ENCODE data around the gene MOSMO. TPM values are rescaled to one million over a fixed set of nuclear protein-coding genes. Genes with fewer than 3 reads are reported as not detected.
"Not testable (repeated sequence)": the region's sequence is repeated elsewhere in the genome, so short reads cannot be mapped to it uniquely, and the experiment has no call there.

MOSMO gene
- total RNA-seq, 1 donor from 2014 or later: 13.4 TPM

DNA sequence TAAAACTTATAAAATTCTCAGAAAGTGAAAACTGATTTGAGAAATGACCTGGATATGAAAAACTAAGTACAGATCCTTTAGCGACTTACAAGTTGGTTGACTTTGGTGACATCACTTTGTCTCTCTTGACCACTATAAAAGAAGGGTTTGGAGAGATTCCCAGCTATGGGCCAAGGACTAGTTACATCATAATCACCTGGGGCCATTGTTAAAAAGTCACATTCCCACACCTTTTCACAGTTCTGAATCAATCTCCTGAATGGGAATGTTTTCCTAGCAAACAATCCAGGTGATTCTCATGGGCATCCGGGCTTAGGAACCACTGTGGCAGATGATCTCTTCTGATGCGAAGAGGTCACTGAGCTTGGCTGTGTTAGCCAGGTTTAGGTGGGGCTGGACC lies 83.8 kb downstream of the MOSMO start:
- DNase-seq (ENCODE audit: low read depth): no peak

GRCh38 chr16:22092143-22092933 lies 84.4 kb downstream of the MOSMO start, which contains the start of gene VWA3A:
TSS of gene VWA3A (plus strand) at chr16:22092541. CDS start at chr16:22092638, 97 bp downstream.
- peak; percentile 60 for DNase-seq (ENCODE audit: low read depth)

DNA sequence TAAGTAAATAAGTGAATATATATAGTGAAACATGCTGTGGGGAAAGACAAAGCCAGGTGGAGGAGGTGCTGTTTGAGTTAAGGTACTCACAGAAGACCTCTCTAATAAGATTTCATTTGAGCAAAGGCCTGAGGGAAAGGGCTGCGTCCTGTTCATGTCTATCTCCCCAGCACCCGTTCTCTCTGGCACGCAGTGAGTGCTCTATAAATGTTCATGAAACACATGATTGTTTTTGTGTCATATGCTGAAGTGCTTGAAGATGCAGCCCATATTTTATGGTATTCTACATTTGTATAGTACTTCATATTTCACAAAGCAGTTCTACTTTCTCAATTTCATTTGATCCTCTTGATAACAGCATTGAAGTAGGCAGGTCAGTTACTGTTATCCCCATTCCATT lies 85.4 kb downstream of the MOSMO start:
- DNase-seq (ENCODE audit: low read depth): no peak

GRCh38 chr16:22093996-22094395 lies 86.1 kb downstream of the MOSMO start:
- DNase-seq (ENCODE audit: low read depth): no peak

DNA sequence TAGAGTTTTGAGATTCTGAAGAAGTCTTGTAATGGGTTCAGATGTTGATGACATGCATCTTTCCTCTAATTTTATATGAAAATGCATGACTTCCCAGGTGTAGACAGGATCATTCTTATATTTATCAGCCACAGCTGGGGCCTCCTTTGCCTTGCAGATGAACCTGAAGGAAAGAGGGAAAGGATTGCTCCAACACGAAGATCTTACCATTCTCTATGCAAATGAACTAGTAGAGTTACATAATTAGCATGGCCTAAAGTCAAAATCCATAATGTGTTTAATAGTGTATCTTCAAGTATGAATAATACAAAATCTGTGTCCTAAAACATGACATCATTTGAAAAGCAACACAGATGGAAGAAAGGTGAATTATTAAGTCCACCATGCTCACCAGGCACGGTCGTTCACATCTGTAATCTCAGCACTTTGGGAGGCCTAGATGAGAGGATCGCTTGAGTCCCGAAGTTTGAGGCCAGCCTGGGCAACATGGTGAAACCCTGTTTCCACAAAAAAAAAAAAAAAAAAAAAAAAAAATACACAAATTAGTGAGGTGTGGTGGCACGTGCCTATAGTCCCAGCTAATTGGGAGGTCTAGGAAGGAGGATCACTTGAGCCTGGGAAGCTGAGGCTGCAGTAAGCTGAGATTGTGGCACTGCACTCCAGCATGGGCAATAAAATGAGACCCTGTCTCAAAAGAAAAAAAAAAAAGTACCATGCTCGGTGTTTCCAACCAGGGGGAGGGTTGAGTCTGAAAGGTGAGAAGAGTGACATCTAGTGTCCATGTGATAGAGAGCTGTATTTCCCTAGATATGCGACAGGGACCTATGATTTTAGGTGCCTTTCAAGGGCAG lies 90.7 kb downstream of the MOSMO start:
- DNase-seq (ENCODE audit: low read depth): peak; percentile 56

GRCh38 chr16:22099256-22099975 lies 91.5 kb downstream of the MOSMO start:
- no peak for DNase-seq (ENCODE audit: low read depth)

DNA sequence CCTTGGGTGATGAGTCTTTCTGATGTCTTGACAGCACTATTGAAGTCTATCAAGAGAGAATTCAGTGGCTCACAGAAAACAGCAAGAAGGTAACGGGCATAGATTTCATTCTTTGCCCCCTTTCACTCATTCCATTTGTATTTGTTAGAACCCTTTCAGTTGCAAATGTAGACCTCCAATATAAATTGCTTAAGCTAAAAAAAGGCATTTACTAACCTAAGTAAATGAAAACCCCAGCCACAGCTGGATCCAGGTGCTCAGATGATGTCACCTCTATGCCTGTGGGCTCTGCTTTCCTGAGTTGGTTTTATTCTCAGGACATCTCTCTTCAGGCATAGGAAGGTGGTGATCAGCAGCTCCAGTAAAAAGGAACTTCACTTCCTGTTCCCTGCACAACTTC lies 95.5 kb downstream of the MOSMO start:
- DNase-seq (ENCODE audit: low read depth): no peak

- no peak for DNase-seq (ENCODE audit: low read depth)
These were observed 101.5 kb downstream of the MOSMO start for GRCh38 chr16:22109258-22109898.

DNA sequence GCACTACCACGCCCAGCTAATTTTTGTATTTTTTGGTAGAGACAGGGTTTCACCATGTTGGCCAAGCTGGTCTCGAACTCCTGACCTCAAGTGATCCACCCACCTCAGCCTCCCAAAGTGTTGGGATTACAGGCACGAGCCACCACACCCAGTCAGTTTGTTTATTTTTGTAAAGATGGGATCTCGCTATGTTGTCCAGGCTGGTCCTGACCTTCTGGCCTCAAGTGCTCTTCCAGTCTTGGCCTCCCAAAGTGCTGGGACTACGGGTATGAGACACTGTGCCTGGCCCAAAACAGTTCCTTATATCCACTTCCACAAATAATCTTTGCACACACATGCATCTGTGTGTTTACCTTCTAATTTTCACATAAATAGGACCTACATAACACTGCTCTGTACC lies 103.7 kb downstream of the MOSMO start:
- not testable (repeated sequence) for DNase-seq (ENCODE audit: low read depth)

- DNase-seq (ENCODE audit: low read depth): no peak
These were observed 108.3 kb downstream of the MOSMO start for GRCh38 chr16:22116095-22116700.

- DNase-seq (ENCODE audit: low read depth): no peak
These were observed 109.7 kb downstream of the MOSMO start for GRCh38 chr16:22117609-22118008.

DNA sequence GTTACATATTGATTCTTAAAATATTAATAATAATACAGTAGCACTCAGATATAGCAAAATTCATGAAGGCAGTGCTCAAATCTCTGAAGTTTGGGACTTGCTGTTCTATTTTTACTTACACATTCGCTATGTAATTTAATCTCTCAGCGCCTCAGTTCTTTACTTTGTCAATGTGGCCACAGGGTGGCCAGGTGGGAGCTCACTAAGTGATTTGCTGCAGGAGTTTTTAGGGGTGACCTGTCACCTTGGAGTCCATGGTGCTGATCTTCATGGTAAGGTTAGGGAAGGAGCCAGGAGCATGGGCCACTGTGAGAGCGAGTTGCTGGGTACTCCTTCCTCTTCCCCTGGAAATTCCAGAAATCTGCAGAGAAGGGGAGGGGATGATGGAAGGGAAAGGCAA lies 112.5 kb downstream of the MOSMO start:
- no peak for DNase-seq (ENCODE audit: low read depth)

GRCh38 chr16:22122239-22122638 lies 114.3 kb downstream of the MOSMO start:
- DNase-seq (ENCODE audit: low read depth): no peak

DNA sequence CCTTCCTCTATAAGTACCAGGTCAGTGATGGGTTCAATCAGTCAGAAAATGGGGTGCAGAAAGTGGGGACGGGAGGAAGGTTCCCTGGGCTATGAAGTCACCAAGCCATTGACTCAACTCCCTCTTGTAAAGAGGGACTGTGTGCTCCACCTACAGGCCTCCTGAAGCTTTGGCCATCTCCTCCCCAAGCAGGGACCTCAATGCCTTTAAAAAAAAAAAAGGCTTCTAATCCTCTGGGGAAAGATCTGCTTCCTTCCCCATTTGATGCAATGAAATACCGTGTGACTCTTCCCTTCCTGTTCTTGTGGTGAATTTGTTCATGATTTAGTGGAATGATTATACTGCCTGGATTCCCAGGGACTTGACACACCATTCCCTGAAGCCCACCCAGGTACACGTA lies 115.2 kb downstream of the MOSMO start:
- DNase-seq (ENCODE audit: low read depth): no peak

GRCh38 chr16:22123759-22124490 lies 116.0 kb downstream of the MOSMO start:
- DNase-seq (ENCODE audit: low read depth): no peak

- DNase-seq (ENCODE audit: low read depth): no peak
These were observed 116.8 kb downstream of the MOSMO start for GRCh38 chr16:22124583-22125284.

DNA sequence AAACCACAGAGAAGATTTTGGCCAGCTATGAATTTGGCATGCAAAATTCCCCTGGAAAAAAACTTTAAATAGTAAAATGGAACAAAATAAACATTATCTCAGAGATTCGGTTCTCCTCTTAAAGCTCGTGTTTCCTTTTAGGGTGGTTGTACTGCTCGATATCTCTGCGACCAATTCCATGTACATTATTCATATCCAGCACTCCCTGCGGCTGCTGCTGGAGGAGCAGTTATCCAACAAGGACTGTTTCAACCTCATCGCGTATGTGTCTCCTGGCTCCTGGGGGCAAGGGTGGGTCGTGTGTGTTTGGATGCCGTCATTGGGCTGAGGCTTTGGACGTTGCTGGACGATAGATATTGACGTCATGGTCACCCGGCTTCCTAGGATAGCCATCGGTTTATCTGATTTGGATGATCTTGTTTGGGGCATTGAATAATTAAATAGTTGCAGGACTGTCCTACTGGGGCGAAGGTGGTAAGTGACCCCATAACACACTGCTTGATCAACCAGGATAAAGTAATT lies 118.2 kb downstream of the MOSMO start:
- DNase-seq (ENCODE audit: low read depth): no peak

DNA sequence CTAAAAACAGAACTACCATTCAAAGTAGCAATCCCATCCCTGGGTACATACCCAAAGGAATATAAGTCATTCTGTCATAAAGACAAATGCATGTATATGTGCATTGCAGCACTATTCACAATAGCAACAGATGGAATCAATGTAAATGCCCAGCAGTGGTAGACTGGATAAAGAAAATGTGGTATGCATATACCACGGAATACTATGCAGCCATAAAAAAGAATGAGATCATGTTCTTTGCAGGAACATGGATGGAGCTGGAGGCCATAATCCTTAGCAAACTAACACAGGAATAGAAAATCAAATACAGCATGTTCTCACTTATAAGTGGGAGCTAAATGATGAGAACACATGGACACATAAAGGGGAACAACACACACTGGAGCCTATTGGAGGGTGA lies 120.6 kb downstream of the MOSMO start:
- not testable (repeated sequence) for DNase-seq (ENCODE audit: low read depth)

- no peak for DNase-seq (ENCODE audit: low read depth)
These were observed 122.6 kb downstream of the MOSMO start for GRCh38 chr16:22130528-22130927.
